NCI-H187 treated with DMSO at 0.1 percent for 48 hours (cell line): ENCODE measurements around the gene PLPP7.

ENCODE experiments used
- DNase-seq: peaks from one replicate; lab custom pipeline; 2025; lab: John Stamatoyannopoulos, UW

The PLPP7 gene

GRCh38 chr9:131303381-131304321, 14.1 kb downstream of the PLPP7 start:
- DNase-seq: no peak

- no peak for DNase-seq
Observed at GRCh38 chr9:131304676-131305355, 15.3 kb downstream of the PLPP7 start.

GRCh38 chr9:131306397-131307004, 17.0 kb downstream of the PLPP7 start:
- no peak for DNase-seq

GRCh38 chr9:131307974-131308373, 18.5 kb downstream of the PLPP7 start:
- no peak for DNase-seq

GRCh38 chr9:131308452-131308851, 18.9 kb downstream of the PLPP7 start:
- DNase-seq: no peak

GRCh38 chr9:131308906-131309529, 19.5 kb downstream of the PLPP7 start:
- no peak for DNase-seq

GRCh38 chr9:131309530-131310276, 20.2 kb downstream of the PLPP7 start:
- DNase-seq: no peak

- no peak for DNase-seq
Observed at GRCh38 chr9:131310833-131311554, 21.5 kb downstream of the PLPP7 start.

GRCh38 chr9:131312246-131312645, 22.7 kb downstream of the PLPP7 start:
- DNase-seq: no peak

- DNase-seq: no peak
Observed at GRCh38 chr9:131312822-131313770, 23.6 kb downstream of the PLPP7 start.

- no peak for DNase-seq
Observed at GRCh38 chr9:131318231-131319085, 28.9 kb downstream of the PLPP7 start.

- no peak for DNase-seq
Observed at GRCh38 chr9:131319486-131319885, 30.0 kb downstream of the PLPP7 start.

- DNase-seq: no peak
Observed at GRCh38 chr9:131320031-131320685, 30.6 kb downstream of the PLPP7 start.

- DNase-seq: no peak
Observed at GRCh38 chr9:131323629-131324028, 34.1 kb downstream of the PLPP7 start.

- DNase-seq: no peak
Observed at GRCh38 chr9:131324736-131325679, 35.5 kb downstream of the PLPP7 start.

- no peak for DNase-seq
Observed at GRCh38 chr9:131329241-131329641, 39.7 kb downstream of the PLPP7 start.
